ENCODE data around the gene UNC13A.
"Not testable (repeated sequence)": the region's sequence is repeated elsewhere in the genome, so short reads cannot be mapped to it uniquely, and the experiment has no call there.

The UNC13A gene

DNA sequence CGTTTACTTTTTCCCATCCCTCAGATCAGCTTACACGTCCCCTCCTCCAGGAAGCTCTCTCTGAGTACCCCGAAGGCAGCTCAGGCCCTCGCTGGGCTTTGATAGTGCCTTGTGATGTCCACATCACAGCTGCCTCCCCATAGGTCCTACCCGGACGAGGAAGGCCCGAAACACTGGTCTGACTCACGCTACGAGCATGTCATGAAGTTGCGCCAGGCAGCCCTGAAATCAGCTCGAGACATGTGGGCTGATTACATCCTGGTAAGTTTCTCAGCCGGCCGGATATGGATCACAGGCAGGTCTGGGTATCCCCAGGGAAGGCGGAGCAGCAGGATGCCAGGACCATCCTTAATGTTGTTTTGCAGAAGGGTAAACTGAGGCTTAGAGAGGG is 128.0 kb downstream of the UNC13A start:
- DNase-seq: peak in 1 of 2 donors; percentile 59

DNA sequence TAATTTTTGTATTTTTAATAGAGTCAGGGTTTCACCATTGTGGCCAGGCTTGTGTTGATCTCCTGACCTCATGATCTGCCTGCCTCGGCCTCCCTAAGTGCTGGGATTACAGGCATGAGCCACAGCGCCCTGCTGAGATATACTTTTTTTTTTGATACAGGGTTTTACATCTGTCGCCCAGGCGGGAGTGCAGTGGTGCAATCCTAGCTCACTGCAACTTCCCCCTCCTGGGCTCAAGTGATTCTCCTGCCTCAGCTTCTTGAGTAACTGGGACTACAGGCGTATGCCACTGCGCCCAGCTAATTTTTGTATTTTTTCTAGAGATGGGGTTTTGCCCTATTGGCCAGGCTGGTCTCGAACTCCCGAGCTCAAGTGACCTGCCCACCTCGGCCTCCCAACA is 130.7 kb downstream of the UNC13A start:
- DNase-seq: peak in 1 of 2 donors; percentile 49

DNA sequence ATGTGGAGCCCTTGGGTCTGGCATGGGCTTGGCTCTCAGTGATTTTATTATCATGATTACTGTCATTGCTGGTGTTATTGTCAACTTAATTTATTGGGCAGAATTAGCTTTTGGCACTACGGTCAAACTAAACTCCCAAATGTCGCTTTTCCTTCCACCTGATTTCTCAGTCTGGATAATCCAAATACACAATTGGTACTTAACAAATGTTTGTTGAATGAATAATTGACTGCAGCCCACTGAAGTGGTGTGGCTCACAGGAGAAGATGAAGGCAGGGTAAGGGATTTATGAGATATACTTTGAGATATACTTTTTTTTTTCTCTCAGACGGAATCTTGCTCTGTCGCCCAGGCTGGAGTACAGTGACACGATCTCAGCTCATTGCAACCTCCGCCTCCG is 131.2 kb downstream of the UNC13A start:
- no peak for DNase-seq

DNA sequence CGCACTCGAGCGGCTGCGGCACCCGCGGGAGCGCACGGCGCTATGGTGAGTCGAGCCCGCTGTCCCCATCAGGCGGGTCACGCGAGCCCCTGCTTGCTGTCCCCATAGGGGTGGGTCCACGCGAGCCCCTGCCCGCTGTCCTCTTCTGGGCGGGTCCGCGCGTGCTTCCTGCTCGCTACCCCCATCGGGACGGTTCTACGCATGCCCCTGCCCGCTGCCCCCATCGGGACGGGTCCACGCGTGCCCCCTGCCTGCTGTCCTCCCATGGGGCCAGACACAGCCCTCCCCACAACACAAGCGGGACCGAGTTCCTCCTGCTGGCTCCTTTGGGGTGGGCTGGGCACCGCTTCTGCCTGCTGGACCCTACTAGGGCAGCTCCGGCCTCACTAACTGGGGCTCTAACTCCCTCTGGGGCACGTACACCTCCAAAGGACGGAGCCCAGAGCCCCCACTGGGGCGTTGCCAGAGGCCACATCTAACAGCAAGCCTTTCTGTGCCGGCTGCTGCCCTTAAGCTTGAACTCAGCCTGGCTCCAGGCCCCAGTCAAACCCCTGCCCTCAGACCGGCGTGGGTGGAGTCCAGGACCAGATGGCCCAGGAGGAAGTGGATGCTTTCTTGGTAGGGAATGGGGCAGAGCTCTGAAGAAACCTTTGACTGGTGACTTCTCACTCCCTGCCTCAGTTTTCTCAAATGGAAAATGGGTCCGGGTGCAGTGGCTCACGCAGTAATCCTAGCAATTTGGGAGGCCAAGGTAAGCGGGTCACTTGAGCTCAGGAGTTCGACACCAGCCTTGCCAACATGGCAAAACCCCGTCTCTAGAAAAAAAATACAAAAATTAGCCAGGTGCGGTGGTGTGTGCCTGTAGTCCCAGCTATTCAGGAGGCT is 132.0 kb downstream of the UNC13A start:
- peak; percentile 17 to 42 for DNase-seq

DNA sequence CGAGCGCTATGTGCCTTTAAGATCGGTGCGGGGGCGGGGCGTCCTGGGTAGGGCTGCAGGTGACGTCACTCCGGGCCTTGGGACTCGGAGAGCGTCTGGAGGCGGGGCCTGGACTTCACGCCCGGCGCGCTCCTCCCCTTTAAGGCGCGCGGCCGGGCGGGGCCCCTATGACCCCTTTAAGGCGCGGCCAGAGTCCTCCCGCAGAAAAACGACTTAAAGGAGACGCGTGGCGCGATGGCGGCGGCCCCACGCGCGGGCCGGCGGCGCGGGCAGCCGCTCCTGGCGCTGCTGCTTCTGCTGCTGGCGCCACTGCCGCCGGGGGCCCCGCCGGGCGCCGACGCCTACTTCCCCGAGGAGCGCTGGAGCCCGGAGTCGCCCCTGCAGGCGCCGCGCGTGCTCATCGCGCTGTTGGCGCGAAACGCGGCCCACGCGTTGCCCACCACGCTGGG is 132.7 kb downstream of the UNC13A start, which contains the start of gene COLGALT1:
COLGALT1 (plus strand) TSS at position 170 of the 449 bp plus-strand sequence; CDS start at position 235, 65 bp downstream.
- DNase-seq: peak; percentile 97

DNA sequence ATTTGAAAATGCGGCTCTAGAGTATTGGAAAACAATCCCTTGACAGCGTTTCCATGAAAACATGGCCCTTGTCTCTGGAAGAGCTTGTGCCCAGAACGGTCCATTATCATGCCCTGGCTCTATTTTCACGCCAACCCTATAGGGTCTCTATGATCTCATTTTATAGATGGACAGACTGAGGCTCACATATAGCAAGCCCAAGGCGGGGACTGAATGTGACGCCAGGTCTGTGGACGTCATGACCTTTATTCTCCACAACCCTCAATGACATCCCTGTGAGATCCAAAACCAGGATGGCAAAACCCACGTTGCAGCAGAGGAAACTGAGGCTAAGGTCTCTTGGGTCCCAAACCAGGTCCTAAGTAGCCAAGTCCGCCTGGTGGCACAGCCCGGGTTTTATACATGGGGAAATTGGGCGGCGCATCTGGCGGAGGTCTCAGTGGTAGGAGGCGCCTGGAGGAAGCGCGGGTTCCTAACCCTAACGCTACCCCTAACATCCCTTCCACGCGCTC is 133.1 kb downstream of the UNC13A start:
- DNase-seq: no peak

DNA sequence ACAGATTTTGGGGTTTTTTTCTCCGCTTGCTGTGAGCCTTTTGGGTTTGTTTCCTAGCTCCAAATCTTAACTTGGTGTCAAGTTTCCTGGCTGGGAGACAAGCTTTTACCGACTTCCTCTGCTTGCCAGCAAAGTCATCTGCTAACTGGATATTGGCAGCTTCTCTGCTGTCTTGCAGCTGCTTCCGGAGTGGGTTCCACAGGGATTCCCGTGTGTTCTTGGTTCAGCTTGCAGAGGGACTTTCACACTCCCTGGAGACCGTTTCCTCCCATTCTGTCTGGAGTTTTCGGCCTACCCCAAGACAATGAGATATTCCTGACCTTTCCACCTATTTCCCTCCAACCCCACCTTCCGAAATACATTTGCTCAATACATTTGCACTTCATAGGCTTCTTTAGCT is 134.9 kb downstream of the UNC13A start:
- DNase-seq: no peak

- DNase-seq: not testable (repeated sequence)
Measured at GRCh38 chr19:17552735-17553134, 135.4 kb downstream of the UNC13A start.
